Brain microvascular endothelial cell (primary cell): Measurements from ENCODE around the gene S100B.
A peak's percentile ranks its signal among the peaks of the same experiment; 100 is the strongest.

Experiments
- DNase-seq: peaks from one replicate; pipeline ENCODE4 v3.0.0-alpha.2; 2020
- H3K27ac ChIP-seq: fragments of 250-450 bp; sonication (Bioruptor Pico); 2 replicates; pipeline ENCODE4 v1.5.1; 2020; ENCODE audit warnings: mild to moderate bottlenecking, moderate library complexity
- H3K27me3 ChIP-seq: fragments of 250-450 bp; sonication (Bioruptor Pico); replicated peaks from 2 replicates; pipeline ENCODE4 v1.5.1; 2020; ENCODE audit warnings: mild to moderate bottlenecking
- H3K36me3 ChIP-seq: fragments of 250-450 bp; sonication (Bioruptor Pico); replicated peaks from 2 replicates; pipeline ENCODE4 v1.5.1; 2020; ENCODE audit warnings: mild to moderate bottlenecking
- H3K4me3 ChIP-seq: 2 replicates; pipeline ENCODE4 v1.5.1; 2011; ENCODE audit warnings: low read depth, mild to moderate bottlenecking, control low read depth, low read length, moderate library complexity
- CTCF ChIP-seq: IDR thresholded peaks from 2 replicates; pipeline ENCODE4 v1.5.1; 2011; ENCODE audit warnings: low read depth, mild to moderate bottlenecking, moderate library complexity, low read length, control low read depth, inconsistent platforms; ENCODE audit errors: missing control alignments
- in situ Hi-C: cut with HindIII; loops from 2 replicates; pipeline ENCODE4 v1.10.0; 2017; ENCODE audit warnings: low sequenced_read_pairs, low pct_ligation_motif_present

S100B gene

GRCh38 chr21:46619846-46620245, 15.0 kb upstream of the S100B start:
- Histone ChIP-seq H3K27me3 (no peaks in the 10 kb centered on the region), H3K36me3 (no peaks in the 10 kb centered on the region), H3K4me3 (no peak overlapping the region), H3K27ac (peak overlapping the region; percentile 32)
- in situ Hi-C loops, result no loop called here
- DNase-seq, result peak; percentile 51
- TF ChIP-seq CTCF, result no peak

DNA sequence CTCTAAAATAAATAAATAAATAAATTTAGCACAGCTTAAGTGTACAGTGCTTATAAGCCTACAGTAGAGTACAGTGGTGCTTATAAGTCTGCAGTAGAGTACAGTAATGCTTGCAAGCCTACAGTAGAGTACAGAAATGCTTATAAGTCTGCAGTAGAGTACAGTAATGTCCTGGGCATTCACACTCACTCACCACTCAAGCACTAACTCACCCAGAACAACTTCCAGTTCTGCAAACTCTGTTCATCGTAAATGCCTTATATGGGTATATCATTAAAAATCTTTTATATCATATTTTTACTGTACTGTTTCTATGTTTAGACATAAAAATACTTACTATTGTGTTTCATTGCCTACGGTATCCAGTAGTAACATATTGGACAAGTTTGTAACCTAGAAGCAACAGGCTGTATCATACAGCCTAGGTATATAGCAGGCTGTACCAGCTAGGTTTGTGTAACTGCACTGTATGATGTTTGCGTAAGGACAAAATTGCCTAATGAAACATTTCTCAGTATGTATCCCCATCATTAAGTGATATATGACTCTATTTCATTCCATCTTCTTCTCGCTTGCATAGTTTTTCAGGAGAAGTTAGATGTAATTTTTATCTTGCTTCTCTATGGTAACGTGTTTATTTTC, 14.0 kb upstream of the S100B start:
- no peak for TF ChIP-seq CTCF
- in situ Hi-C loops, result no loop called here
- DNase-seq, result no peak

DNA sequence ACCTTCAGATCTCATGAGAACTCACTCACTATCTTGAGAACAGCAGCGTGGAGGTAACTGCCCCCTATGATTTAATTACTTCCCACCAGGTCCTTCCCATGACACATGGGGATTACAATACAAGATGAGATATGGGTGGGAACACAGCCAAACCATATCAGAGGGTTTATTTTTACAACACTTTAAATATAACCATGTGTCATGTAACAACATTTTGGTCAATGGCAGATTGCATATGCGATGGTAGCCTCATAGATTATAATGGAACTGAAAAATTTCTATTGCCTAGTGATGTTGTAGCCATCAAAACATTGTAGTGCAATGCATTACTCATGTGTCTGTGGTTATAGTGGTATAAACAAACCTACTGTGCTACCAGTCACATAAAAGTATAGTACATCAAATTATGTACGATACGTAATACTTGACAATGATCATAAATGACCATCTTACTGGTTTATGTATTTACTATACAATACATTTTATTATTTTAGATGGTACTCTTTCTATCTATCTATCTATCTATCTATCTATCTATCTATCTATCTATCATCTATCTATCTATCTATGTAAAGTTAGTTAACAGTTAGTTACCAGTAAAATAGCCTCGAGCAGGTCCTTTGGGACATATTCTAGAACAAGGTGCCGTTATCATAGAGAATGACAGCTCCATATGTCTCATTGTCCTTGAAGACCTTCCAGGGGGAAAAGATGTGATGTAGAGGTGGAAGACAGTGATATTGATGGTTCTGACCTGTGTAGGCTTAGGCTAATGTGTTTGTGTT, 12.6 kb upstream of the S100B start:
- Histone ChIP-seq H3K27ac (peak overlapping the region; percentile 37), H3K4me3 (no peak overlapping the region), H3K36me3 (no peaks in the 10 kb centered on the region), H3K27me3 (no peaks in the 10 kb centered on the region)
- in situ Hi-C loops, result no loop called here
- DNase-seq, result peak; percentile 77
- no peak for TF ChIP-seq CTCF

More for the DNA sequence above, 14.0 kb upstream of the S100B start:
- Histone ChIP-seq H3K27ac (peak overlapping the region; percentile 39), H3K27me3 (no peaks in the 10 kb centered on the region), H3K36me3 (no peaks in the 10 kb centered on the region), H3K4me3 (no peak overlapping the region)

DNA sequence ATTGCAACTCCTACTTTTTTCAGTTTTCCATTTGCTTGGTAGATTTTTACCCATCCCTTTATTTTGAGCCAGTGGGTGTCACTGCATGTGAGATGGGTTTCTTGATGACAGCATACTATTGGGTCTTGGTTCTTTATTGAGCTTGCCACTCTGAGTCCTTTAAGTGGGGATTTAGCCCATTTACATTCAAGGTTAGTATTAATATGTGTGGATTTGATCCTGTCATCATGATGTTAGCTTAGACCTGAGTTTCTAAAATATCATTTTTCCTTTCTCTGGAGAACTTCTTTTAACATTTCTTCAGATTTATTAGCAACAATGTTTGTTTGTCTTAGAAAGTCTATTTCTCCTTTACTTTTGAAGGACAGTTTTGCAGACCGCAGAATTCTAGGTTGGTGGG, 11.8 kb upstream of the S100B start:
- in situ Hi-C loops, result no loop called here
- DNase-seq, result no peak
- no peaks in the 10 kb centered on the region for H3K36me3 ChIP-seq
- H3K4me3 ChIP-seq, result no peak overlapping the region
- no peaks in the 10 kb centered on the region for H3K27me3 ChIP-seq
- no peak for TF ChIP-seq CTCF
- peak overlapping the region; percentile 37 for H3K27ac ChIP-seq

DNA sequence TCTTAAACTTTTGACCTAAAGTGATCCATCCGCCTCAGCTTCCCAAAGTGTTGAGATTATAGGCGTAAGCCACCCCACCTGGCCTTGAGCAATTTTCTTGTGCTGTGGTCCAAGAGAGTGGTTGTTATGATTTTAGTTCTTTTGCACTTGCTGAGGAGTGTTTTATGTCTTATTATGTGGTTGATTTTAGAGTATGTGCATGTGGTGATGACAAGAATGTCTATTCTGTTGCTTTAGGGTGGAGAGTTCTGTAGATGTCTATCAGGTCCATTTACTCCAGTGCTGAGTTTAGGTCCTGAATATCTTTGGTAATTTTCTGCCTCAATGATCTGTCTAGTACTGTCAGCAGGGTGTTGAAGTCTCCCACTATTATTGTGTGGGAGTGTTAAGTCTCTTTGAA, 11.2 kb upstream of the S100B start:
- H3K27ac ChIP-seq, result no peak overlapping the region
- no peak for DNase-seq
- in situ Hi-C loops, result no loop called here
- no peak overlapping the region for H3K4me3 ChIP-seq
- no peaks in the 10 kb centered on the region for H3K36me3 ChIP-seq
- no peaks in the 10 kb centered on the region for H3K27me3 ChIP-seq
- no peak for TF ChIP-seq CTCF

- no peak for DNase-seq
- Histone ChIP-seq H3K4me3 (no peak overlapping the region), H3K27ac (no peak overlapping the region), H3K27me3 (no peaks in the 10 kb centered on the region), H3K36me3 (no peaks in the 10 kb centered on the region)
- TF ChIP-seq CTCF, result no peak
- in situ Hi-C loops, result no loop called here
These were observed 8.5 kb upstream of the S100B start for GRCh38 chr21:46613391-46613790.
